Measurements from ENCODE around the gene UCN2. TPM values are rescaled to one million over a fixed set of nuclear protein-coding genes. Genes with fewer than 3 reads are reported as not detected.

Gene UCN2
- total and polyA plus RNA-seq, 2 experiments from 2014 or later, result 0.30 to 1.5 TPM

GRCh38 chr3:48599509-48600285 is 36.1 kb upstream of the UCN2 start:
- Histone ChIP-seq H3K4me2 (no peak overlapping the region), H3K9me2 (replicated peaks; ENCODE audit: insufficient read depth) (no peaks in the 10 kb centered on the region), H3K4me1 (ENCODE audit: insufficient read depth) (peaks cover 45% of the 10 kb centered on the region), H3K27me3 (no peaks in the 10 kb centered on the region), H3K4me3 (no peak overlapping the region), H3K36me3 (replicated peaks; ENCODE audit: insufficient read depth, low read depth) (no peaks in the 10 kb centered on the region), H3K79me2 (no peaks in the 10 kb centered on the region), H4K20me1 (ENCODE audit: insufficient read depth, poor library complexity, severe bottlenecking) (no peaks in the 10 kb centered on the region), H3K9me3 (ENCODE audit: low read depth) (no peaks in the 10 kb centered on the region), H3K27ac (peak overlapping the region; percentile 95), H2AFZ (no peak overlapping the region)
- 93% methylated on average over 12 of the region's 12 CpGs for WGBS (ENCODE audit: low lambda C conversion rate, missing lambda C conversion rate)
- no peak for DNase-seq (ENCODE audit: low spot score)
- TF ChIP-seq EZH2phosphoT487 (IDR thresholded peaks at IDR 0.05; ENCODE audit: low read depth, severe bottlenecking, unreplicated experiment) (no peak), EZH2 (IDR thresholded peaks at IDR 0.05; ENCODE audit: borderline replicate concordance) (no peak)

GRCh38 chr3:48599077-48599501 is 35.5 kb upstream of the UCN2 start:
- Histone ChIP-seq H3K9me2 (replicated peaks; ENCODE audit: insufficient read depth) (no peaks in the 10 kb centered on the region), H3K4me3 (no peak overlapping the region), H2AFZ (no peak overlapping the region), H4K20me1 (ENCODE audit: insufficient read depth, poor library complexity, severe bottlenecking) (no peaks in the 10 kb centered on the region), H3K27ac (peak overlapping the region; percentile 95), H3K36me3 (replicated peaks; ENCODE audit: insufficient read depth, low read depth) (no peaks in the 10 kb centered on the region), H3K27me3 (no peaks in the 10 kb centered on the region), H3K79me2 (no peaks in the 10 kb centered on the region), H3K4me2 (peak overlapping the region; percentile 8), H3K4me1 (ENCODE audit: insufficient read depth) (peaks cover 46% of the 10 kb centered on the region), H3K9me3 (ENCODE audit: low read depth) (no peaks in the 10 kb centered on the region)
- 76% methylated on average over 11 of the region's 11 CpGs for WGBS (ENCODE audit: low lambda C conversion rate, missing lambda C conversion rate)
- no peak for DNase-seq (ENCODE audit: low spot score)
- no peak for TF ChIP-seq EZH2phosphoT487 (IDR thresholded peaks at IDR 0.05; ENCODE audit: low read depth, severe bottlenecking, unreplicated experiment)
- no peak for TF ChIP-seq CTCF (IDR thresholded peaks at IDR 0.05; ENCODE audit: poor library complexity)
- no peak for TF ChIP-seq EZH2 (IDR thresholded peaks at IDR 0.05; ENCODE audit: borderline replicate concordance)

- peaks cover 46% of the 10 kb centered on the region for H3K4me1 ChIP-seq (ENCODE audit: insufficient read depth)
- WGBS (ENCODE audit: low lambda C conversion rate, missing lambda C conversion rate), result 52% methylated on average over 5 of the region's 5 CpGs
- TF ChIP-seq EZH2phosphoT487 (IDR thresholded peaks at IDR 0.05; ENCODE audit: low read depth, severe bottlenecking, unreplicated experiment), result no peak
- no peak for TF ChIP-seq EZH2 (IDR thresholded peaks at IDR 0.05; ENCODE audit: borderline replicate concordance)
- no peak for TF ChIP-seq CTCF (IDR thresholded peaks at IDR 0.05; ENCODE audit: poor library complexity)
- H3K9me2 ChIP-seq (replicated peaks; ENCODE audit: insufficient read depth), result no peaks in the 10 kb centered on the region
- no peaks in the 10 kb centered on the region for H3K79me2 ChIP-seq
- no peak overlapping the region for H2AFZ ChIP-seq
- H3K36me3 ChIP-seq (replicated peaks; ENCODE audit: insufficient read depth, low read depth), result no peaks in the 10 kb centered on the region
- H4K20me1 ChIP-seq (ENCODE audit: insufficient read depth, poor library complexity, severe bottlenecking), result no peaks in the 10 kb centered on the region
- no peaks in the 10 kb centered on the region for H3K9me3 ChIP-seq (ENCODE audit: low read depth)
- peak overlapping the region; percentile 95 for H3K27ac ChIP-seq
- peak overlapping the region; percentile 53 for H3K4me2 ChIP-seq
- no peaks in the 10 kb centered on the region for H3K27me3 ChIP-seq
- peak; percentile 83 for DNase-seq (ENCODE audit: low spot score)
- no peak overlapping the region for H3K4me3 ChIP-seq
Observed at GRCh38 chr3:48598323-48599076, 34.9 kb upstream of the UCN2 start.

- Histone ChIP-seq H3K36me3 (replicated peaks; ENCODE audit: insufficient read depth, low read depth) (no peaks in the 10 kb centered on the region), H3K4me2 (no peak overlapping the region), H3K9me3 (ENCODE audit: low read depth) (no peaks in the 10 kb centered on the region), H3K27ac (peak overlapping the region; percentile 95), H2AFZ (no peak overlapping the region), H4K20me1 (ENCODE audit: insufficient read depth, poor library complexity, severe bottlenecking) (no peaks in the 10 kb centered on the region), H3K4me1 (ENCODE audit: insufficient read depth) (peaks cover 46% of the 10 kb centered on the region), H3K27me3 (no peaks in the 10 kb centered on the region), H3K79me2 (no peaks in the 10 kb centered on the region), H3K9me2 (replicated peaks; ENCODE audit: insufficient read depth) (no peaks in the 10 kb centered on the region), H3K4me3 (no peak overlapping the region)
- 93% methylated on average over 6 of the region's 6 CpGs for WGBS (ENCODE audit: low lambda C conversion rate, missing lambda C conversion rate)
- no peak for DNase-seq (ENCODE audit: low spot score)
- TF ChIP-seq EZH2 (IDR thresholded peaks at IDR 0.05; ENCODE audit: borderline replicate concordance) (no peak), EZH2phosphoT487 (IDR thresholded peaks at IDR 0.05; ENCODE audit: low read depth, severe bottlenecking, unreplicated experiment) (no peak), CTCF (IDR thresholded peaks at IDR 0.05; ENCODE audit: poor library complexity) (no peak)
Observed at GRCh38 chr3:48597408-48597800, 33.8 kb upstream of the UCN2 start.

Data from hepatocyte (in vitro differentiated cells).